GM19351 (cell line): ENCODE measurements around the gene GABBR2.

ENCODE experiments used
- ATAC-seq: cut with Tn5 transposase; IDR thresholded peaks from one replicate; pipeline ENCODE4 v1.9.1; 2021; ENCODE audit warnings: mild to moderate bottlenecking, moderate library complexity; ENCODE audit not compliant: unreplicated experiment

GABBR2 gene

DNA sequence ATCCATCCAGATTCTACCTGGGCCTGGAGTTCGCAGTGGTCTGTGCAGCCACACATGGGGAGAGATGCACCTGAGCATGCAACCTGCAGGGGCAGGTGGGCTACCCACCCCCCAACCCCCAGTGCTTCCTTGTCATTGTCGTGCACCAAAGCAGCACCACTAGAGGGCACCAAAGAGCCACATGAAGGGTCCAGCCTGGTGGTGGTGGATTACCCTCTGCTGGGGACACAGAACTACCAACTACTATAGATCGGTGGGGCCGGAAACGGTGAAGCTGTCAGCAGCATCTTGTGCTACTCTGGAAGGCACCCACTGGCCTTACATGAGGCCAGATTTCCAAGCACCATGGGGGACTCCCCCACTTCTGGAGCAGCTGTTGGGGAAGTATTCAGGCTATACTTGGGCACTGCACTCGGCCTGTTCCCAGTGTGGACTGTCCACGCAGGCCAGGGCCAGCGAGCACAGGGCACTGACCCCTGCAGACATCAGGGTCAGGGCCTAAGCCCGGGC, 393.1 kb downstream of the GABBR2 start:
- peak; percentile 83 for ATAC-seq

DNA sequence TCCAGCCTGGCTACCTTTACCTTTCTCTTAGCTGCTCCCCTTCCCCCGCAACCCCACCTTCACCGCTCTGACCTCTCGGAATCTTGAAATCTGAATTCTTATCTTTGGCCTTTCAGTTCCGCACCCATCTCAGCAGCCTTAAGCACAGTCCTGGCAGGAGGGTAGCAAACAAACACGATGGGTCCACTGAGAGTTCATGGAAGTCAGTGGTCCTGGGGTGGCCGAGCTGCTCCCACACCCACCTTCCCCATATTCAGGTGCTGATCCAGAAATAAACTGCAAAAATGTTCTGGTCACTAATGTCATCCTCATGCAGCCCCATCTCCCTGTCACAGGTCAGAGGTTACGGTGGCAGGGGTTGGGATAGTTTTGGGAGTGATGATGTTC, 393.7 kb downstream of the GABBR2 start:
- ATAC-seq, result no peak

DNA sequence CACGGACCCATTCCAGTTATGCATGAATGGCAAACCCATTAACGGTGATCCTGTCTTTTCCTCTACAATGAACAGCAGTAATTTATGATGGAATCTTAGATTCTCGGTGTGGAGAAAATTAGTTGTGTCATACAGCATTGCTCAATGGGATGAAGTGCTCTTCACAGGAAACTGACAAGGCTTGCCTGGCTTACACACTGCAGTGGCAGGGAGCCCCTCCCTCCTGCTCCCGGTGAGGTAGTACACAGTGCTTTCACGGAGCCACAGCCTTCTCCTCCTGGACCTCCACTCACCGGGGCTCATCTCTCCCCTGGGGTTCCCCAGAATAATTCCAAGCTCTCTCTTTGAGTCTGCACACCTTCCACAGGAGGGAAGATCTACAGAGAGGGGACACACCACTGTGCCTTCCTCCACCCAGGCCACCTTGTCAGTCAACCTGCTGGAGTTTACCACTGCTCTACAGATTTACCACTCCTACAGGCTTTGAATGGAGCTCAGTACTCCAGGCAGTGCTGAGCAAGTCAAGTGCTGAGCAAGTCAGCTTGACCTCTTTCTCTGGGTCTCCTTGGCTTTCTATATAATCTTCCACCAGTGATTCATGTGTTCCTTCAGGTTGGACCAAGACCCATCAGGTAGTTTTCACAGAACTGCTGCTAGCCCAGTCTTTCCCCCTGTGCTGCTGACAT, 394.2 kb downstream of the GABBR2 start:
- no peak for ATAC-seq

GRCh38 chr9:98312365-98312764, 396.4 kb downstream of the GABBR2 start:
- ATAC-seq, result no peak

- ATAC-seq, result no peak
Measured at GRCh38 chr9:98311541-98311940, 397.2 kb downstream of the GABBR2 start.

DNA sequence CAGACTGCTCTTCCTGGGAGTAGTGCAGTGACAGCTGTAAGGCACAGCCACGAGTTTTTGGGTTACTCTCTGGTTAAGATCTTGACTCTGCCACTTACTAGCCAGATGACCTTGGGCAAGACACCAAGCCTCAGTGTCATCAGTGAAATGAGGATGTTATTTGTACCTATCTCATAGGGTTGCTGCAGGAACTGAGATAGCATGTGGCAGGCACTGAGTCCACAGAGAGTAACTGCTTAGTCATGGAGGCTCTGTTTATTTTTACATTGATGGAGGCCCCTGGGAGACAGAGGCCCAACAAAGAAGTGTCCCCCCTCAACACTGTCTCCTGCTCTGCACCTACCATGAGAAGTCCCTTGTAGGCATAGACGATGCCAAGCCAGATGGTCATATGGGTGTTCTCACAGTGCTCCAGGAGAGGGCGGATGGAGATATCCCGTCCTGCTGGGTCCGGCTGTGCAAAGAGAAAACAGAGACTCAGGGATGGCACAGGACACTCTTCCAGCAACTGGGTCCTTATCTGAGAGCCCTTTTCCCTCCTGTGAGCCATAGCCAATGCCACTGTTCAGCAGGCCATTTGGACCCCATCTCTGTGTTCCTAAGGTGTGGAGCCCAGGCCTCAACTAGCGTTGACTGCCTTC, 397.9 kb downstream of the GABBR2 start:
- ATAC-seq, result no peak

- no peak for ATAC-seq
Measured at GRCh38 chr9:98306384-98307145, 402.2 kb downstream of the GABBR2 start.

DNA sequence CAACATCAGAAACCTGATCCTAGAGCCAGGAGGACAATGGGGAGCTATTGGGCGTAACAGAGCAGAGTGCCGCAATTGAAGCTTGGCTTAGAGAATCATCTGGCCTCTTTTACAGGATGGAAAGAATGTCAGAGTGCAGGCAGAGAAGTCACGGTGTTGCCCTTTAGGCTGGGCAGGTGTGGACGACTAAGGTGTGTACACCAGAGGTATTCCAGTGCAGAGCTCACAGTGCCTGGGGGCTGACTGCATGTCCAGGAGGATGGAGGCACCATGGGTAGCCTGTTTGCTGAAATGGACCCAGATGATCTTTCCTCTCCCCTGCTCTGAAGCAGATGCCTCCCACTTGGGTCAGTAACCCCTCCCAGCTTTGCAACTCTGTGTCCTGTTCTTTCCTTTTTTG, 404.4 kb downstream of the GABBR2 start:
- ATAC-seq, result no peak

DNA sequence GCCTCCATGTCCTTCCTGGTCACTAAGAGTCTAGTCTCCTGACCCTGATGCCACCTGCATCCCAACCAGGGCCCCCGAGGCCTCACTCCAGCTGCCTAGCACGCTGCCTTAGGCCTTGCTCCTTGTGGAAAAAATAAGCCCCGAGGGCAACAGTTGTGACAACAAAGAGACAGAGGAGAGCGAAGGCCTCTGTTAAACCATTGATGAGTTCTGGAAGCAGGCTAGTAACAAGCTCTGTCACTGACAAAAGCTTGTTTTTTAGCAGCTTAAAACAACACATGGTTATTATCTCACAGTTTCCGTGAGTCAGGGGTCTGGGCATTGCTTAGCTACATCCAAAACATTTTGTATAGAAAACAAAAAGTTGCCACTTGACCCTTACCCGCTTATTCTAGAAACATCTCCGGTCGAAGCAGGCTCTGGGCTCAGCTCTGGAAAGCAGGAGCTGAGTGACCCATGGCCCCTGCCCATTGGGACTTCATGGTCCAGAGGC, 405.1 kb downstream of the GABBR2 start:
- ATAC-seq, result no peak

- ATAC-seq, result no peak
Measured at GRCh38 chr9:98302938-98303632, 405.6 kb downstream of the GABBR2 start.

GRCh38 chr9:98302150-98302549, 406.6 kb downstream of the GABBR2 start:
- ATAC-seq, result no peak

- ATAC-seq, result no peak
Measured at GRCh38 chr9:98300611-98301010, 408.1 kb downstream of the GABBR2 start.

DNA sequence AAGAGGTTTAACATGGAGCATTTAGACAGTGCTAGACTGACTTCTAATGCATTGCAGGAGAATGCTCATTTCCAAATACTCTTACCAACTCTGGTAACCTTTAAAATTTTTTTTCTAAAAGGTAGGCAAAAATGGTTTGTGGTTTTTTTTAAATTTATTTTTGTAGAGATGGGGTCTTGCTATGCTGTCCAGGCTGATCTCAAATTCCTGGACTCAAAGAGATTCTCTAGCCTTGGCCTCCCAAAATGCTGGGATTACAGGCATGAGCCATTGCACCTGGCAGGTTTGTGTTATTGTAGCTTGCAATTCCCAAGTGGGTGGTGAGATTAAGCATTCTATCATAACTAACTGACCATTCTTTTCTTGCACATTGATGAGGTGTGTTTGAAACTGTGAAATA, 410.3 kb downstream of the GABBR2 start:
- ATAC-seq, result no peak

DNA sequence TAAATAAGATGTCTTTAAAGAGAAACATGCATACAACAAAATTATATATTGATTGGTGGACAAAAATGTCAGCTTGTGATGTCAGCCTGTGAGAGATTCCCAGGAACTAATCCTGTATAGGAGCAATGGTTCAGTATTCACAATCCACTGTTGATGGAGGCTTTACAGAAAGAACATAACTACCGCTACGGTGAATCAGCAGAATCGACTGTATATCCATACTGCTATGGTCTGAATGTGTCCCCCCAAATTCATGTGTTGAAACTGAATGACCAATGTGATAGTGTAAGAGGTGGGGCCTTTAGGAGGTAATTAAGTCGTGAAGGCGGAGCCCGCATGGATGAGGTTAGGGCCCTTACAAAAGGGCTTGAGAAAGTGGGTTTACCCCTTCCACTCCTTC, 412.9 kb downstream of the GABBR2 start:
- no peak for ATAC-seq

DNA sequence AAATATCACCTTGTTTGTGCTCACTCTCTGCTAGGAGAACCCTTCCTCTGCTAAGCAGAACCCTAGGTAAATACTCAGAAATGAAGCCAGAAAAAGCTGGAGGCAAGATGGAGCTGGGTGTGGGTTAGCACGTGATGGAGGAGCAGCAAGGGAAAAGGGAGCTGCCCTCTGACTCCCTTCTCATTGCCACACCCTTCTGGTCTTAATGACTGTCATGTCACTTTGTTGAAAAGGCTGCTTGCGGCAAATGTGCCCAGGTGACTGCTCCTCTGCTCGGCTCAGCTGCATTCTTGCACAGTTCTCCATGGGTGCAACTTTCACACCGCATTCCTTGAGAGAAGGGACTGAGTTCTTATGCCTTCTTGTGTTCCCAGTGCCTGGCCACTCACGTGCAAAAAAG, 416.9 kb downstream of the GABBR2 start:
- no peak for ATAC-seq

DNA sequence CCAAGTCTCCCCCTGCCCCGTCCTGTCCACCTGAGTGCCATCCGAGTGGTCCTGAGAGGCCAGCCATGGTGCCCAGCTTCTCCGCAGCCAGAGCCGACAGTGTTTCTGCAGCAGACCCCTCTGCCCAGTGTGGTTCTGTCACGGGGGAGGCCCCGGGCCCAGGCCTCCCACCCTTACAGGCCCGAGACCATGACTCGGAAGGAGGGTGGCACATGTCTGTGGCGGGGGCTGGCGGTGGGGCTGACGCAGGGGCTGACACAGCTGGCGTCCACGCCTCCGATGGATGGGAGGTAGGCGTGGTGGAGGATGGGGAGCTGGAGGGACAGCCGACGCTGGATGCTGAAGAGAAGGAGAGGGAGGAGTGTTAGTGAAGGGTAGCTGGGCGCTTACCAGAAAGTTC, 418.3 kb downstream of the GABBR2 start:
- no peak for ATAC-seq

DNA sequence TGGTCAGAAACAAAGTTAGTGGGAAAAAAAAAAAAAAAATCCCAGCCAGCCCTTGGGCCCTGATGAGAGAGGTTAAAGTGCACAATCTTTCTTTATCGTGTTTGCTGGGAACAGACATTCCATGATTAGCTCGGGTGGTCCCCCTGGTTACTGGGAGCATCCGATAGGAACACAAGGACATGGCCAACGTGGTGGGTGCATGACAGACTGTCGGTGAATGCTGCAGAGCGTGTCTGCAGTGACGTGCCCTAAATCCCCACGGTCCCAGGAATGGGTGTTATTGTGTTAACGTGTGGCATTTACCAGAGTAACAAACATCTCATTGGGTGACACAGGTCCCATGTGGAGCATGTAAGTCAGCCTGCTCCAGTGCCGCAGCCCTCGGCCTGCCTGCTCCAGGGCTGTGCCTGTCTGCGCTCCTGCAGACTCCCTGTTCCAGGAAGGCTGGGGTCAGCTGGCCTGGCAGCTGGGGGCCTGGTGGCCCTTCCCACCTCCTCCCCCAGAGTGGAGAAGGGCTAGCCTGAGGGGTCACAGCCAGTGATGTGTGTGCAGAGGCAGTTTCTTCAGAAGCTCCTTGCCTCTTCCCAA, 419.0 kb downstream of the GABBR2 start:
- no peak for ATAC-seq

- ATAC-seq, result no peak
Measured at GRCh38 chr9:98288881-98289280, 419.9 kb downstream of the GABBR2 start.

GRCh38 chr9:98287384-98287783, 421.4 kb downstream of the GABBR2 start:
- ATAC-seq, result no peak

GRCh38 chr9:98285446-98285845, 423.3 kb downstream of the GABBR2 start:
- no peak for ATAC-seq

DNA sequence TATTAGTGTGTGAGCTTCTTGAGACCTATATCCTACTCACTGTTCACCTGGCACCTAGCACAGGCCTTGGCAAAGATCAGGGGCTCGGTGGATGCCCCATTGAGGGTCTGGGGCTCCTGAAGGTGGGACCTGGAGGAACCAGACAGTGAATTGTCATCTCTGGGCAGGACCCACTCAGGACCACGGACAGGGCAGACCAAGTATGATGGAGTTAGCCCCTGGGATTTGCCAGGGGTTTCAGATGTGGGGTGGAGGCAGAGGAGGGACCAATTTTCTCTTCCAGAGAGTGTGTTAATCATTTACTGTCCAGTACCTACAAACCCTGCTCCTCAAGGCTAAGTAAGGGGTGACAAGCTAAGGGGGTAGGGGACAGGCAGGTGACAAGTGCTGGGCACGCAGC, 424.0 kb downstream of the GABBR2 start:
- ATAC-seq, result no peak
